ENCODE measurements around the gene IGFBP5.
A peak's percentile ranks its signal among the peaks of the same experiment; 100 is the strongest.

The IGFBP5 gene

DNA sequence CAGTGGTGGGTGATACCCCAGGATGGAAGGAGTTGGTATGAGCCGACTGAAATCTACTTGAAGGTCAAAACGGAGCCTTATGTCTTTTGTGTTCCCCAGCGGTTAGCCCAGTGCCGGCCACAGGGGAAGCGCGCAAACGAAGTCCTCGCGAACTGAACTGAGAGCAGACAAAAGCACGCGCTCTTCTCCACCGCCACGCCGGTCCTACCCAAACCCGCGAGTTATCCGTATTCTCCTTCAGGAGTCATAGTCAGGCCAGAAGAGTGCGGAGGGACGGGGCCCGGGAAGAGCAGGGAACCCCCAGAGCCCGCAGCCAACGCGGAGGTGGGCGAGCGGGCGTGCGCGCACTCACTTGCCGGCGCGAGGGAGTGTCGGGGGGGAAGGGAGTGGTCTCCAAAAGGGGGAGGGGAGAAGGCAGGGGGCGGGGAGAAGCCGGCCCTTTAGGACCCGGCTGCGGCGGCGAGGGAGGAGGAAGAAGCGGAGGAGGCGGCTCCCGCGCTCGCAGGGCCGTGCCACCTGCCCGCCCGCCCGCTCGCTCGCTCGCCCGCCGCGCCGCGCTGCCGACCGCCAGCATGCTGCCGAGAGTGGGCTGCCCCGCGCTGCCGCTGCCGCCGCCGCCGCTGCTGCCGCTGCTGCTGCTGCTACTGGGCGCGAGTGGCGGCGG, 62.3 kb downstream of the IGFBP5 start, which contains the start of gene IGFBP2:
IGFBP2 (plus strand) TSS at position 469 of the 664 bp plus-strand sequence; CDS start at position 573, 104 bp downstream.
- H3K4me3 ChIP-seq (ENCODE audit: low read depth, low read length): peak within 1 kb of the TSS; percentile 54
- no peak for TF ChIP-seq CTCF (IDR thresholded peaks at IDR 0.05; ENCODE audit: insufficient read depth, low read length, missing control alignments)
- ChIA-PET POLR2A (no interaction called here), CTCF (no interaction called here)
- DNase-seq (ENCODE audit: low read depth, low spot score): no peak

DNA sequence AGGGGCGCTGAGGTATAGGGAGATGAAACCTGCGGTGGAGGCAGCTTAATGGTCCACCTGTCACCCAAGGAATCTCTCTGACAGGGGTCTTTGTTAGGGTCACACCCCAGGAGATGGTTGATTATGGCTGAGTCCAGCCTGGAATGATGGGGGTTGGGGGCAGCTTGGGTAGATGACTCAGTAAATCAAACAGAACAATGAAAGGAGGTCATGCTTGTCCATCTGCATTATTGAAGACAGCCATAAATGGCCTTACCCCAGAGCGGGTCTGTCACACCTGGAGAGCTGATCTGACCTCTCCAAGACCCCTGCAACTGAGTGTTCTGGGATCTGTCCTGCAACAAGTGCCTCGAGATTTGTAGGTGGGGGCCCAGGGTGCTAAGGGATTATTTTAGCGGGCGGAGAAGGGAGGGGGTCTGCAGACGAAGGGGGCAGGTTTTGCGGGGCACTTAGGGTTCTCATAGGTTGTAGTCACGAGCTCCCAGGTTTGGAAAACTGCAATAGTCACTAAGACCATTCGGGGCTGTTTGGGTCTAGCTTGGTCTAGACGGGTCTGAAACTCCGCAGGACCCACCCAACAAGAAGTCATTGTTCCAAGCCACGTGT, 62.9 kb downstream of the IGFBP5 start:
- H3K4me3 ChIP-seq (ENCODE audit: low read depth, low read length): peak overlapping the region; percentile 49
- ChIA-PET POLR2A (no interaction called here), CTCF (interaction anchor here (1.2 kb wide), 1 partner anchor 115 kb away, joined by 3 read pairs; no protein-coding TSS in a partner anchor)
- DNase-seq (ENCODE audit: low read depth, low spot score): no peak
- TF ChIP-seq CTCF (IDR thresholded peaks at IDR 0.05; ENCODE audit: insufficient read depth, low read length, missing control alignments): no peak

DNA sequence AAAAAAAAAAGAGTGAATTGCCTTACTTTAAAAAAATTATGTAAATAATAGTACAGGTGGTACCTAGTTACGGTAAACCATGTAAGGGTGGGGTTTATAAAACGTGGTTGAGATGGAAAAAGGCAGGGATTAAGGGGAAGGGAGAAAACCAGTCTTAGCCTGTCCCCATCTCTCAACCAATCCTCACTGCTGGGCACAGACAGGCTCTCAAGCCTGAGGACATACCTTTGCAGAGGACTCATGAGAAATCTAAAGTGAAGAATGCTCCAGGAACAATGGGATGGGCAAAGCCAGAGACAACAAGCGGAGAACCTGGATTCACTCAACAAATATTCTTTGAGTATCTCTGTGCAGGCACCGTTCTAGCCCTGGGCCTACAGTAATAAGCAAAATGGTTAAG, 65.6 kb downstream of the IGFBP5 start:
- POLR2A ChIA-PET: no interaction called here
- TF ChIP-seq CTCF (IDR thresholded peaks at IDR 0.05; ENCODE audit: insufficient read depth, low read length, missing control alignments): no peak
- no peak for DNase-seq (ENCODE audit: low read depth, low spot score)
- CTCF ChIA-PET: interaction anchor here (1.6 kb wide), 1 partner anchor 15 kb away, joined by 3 read pairs; no protein-coding TSS in a partner anchor
- no peak overlapping the region for H3K4me3 ChIP-seq (ENCODE audit: low read depth, low read length)

DNA sequence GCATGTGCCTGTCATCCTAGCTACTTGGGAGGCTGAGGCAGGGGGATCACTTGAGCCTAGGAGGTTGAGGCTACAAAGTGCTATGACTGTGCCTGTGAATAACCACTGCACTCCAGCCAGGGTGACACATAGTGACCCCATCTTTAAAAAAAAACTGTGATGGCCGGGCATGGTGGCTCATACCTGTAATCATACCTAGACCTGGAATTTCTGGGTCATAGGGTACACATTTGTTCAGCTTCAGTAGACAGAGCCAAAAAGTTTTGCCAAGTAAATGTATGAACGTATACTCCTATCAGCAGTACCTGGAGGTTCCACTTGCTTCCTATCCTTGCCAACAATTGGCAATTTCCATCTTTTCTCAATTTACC, 68.5 kb downstream of the IGFBP5 start:
- ChIA-PET CTCF (interaction anchor here (1.9 kb wide), 1 partner anchor 40 kb away, joined by 6 read pairs; no protein-coding TSS in a partner anchor), POLR2A (no interaction called here)
- DNase-seq (ENCODE audit: low read depth, low spot score): no peak
- no peak for TF ChIP-seq CTCF (IDR thresholded peaks at IDR 0.05; ENCODE audit: insufficient read depth, low read length, missing control alignments)
- H3K4me3 ChIP-seq (ENCODE audit: low read depth, low read length): no peak overlapping the region

GRCh38 chr2:216626168-216626874, 69.0 kb downstream of the IGFBP5 start:
- no peak for TF ChIP-seq CTCF (IDR thresholded peaks at IDR 0.05; ENCODE audit: insufficient read depth, low read length, missing control alignments)
- H3K4me3 ChIP-seq (ENCODE audit: low read depth, low read length): no peak overlapping the region
- ChIA-PET POLR2A (no interaction called here), CTCF (interaction anchor here (1.9 kb wide), 1 partner anchor 40 kb away, joined by 6 read pairs; no protein-coding TSS in a partner anchor)
- no peak for DNase-seq (ENCODE audit: low read depth, low spot score)

GRCh38 chr2:216624251-216624650, 71.1 kb downstream of the IGFBP5 start:
- H3K4me3 ChIP-seq (ENCODE audit: low read depth, low read length): no peak overlapping the region
- no peak for DNase-seq (ENCODE audit: low read depth, low spot score)
- TF ChIP-seq CTCF (IDR thresholded peaks at IDR 0.05; ENCODE audit: insufficient read depth, low read length, missing control alignments): no peak
- POLR2A ChIA-PET: no interaction called here
- CTCF ChIA-PET: interaction anchor here (1.0 to 1.8 kb wide), 2 partner anchors 26 to 104 kb away, joined by 3 to 5 read pairs; no protein-coding TSS in a partner anchor
